ENCODE data around the gene RAB1A. TPM values are rescaled to one million over a fixed set of nuclear protein-coding genes. Genes with fewer than 3 reads are reported as not detected.

The RAB1A gene
- total and polyA plus RNA-seq, 9 donors = 57.5 to 125 (median 104) TPM

- Histone ChIP-seq H3K4me1 (ENCODE audit: insufficient read depth) (peaks cover 5% of the 10 kb centered on the region), H3K36me3 (no peaks in the 10 kb centered on the region), H3K9me3 (no peaks in the 10 kb centered on the region), H3K4me3 (peak overlapping the region; percentile 79), H3K27ac (no peak overlapping the region), H3K27me3 (no peaks in the 10 kb centered on the region)
- TF ChIP-seq POLR2A (IDR thresholded peaks at IDR 0.05) = no peak
- TF ChIP-seq, protein P1, sequence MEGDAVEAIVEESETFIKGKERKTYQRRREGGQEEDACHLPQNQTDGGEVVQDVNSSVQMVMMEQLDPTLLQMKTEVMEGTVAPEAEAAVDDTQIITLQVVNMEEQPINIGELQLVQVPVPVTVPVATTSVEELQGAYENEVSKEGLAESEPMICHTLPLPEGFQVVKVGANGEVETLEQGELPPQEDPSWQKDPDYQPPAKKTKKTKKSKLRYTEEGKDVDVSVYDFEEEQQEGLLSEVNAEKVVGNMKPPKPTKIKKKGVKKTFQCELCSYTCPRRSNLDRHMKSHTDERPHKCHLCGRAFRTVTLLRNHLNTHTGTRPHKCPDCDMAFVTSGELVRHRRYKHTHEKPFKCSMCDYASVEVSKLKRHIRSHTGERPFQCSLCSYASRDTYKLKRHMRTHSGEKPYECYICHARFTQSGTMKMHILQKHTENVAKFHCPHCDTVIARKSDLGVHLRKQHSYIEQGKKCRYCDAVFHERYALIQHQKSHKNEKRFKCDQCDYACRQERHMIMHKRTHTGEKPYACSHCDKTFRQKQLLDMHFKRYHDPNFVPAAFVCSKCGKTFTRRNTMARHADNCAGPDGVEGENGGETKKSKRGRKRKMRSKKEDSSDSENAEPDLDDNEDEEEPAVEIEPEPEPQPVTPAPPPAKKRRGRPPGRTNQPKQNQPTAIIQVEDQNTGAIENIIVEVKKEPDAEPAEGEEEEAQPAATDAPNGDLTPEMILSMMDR (IDR thresholded peaks at IDR 0.05) = no peak
- no peak for TF ChIP-seq EP300 (IDR thresholded peaks at IDR 0.05)
- DNase-seq = no peak
- WGBS, 3 donors = 52 to 59% (median 54%) methylated on average over 6 of the region's 6 CpGs
- intact Hi-C loops (cut with DNase I) = loop anchor here in 1 of 4 donors (2.0 kb wide), 1 partner anchor 73 kb away; the partner anchor contains the start of gene RAB1A
These were observed 72.4 kb downstream of the RAB1A start for GRCh38 chr2:65057391-65058052.

- DNase-seq = no peak
- H3K9me3 ChIP-seq = no peaks in the 10 kb centered on the region
- H3K4me1 ChIP-seq (ENCODE audit: insufficient read depth) = peaks cover 5% of the 10 kb centered on the region
- no peak for TF ChIP-seq POLR2A (IDR thresholded peaks at IDR 0.05)
- TF ChIP-seq, protein P1 (IDR thresholded peaks at IDR 0.05) = no peak
- TF ChIP-seq EP300 (IDR thresholded peaks at IDR 0.05) = no peak
- intact Hi-C loops (cut with DNase I) = loop anchor here in 1 of 4 donors (2.0 kb wide), 1 partner anchor 74 kb away; the partner anchor contains the start of gene RAB1A
- no peaks in the 10 kb centered on the region for H3K36me3 ChIP-seq
- 1 to 5% (median 3%) methylated on average over 5 of the region's 5 CpGs for WGBS, 3 donors
- H3K27me3 ChIP-seq = no peaks in the 10 kb centered on the region
- H3K27ac ChIP-seq = peak overlapping the region; percentile 38 to 88
- peak overlapping the region; percentile 79 for H3K4me3 ChIP-seq
These were observed 72.9 kb downstream of the RAB1A start for GRCh38 chr2:65057054-65057375.

GRCh38 chr2:65056215-65057053, 73.5 kb downstream of the RAB1A start, which contains the start of gene CEP68:
Gene CEP68 (plus strand): TSS chr2:65056416. CDS start chr2:65069445, 13,029 bp downstream.
- H3K4me3 ChIP-seq = peak within 1 kb of the TSS; percentile 79
- H3K27ac ChIP-seq = peak within 1 kb of the TSS; percentile 38 to 88
- H3K4me1 ChIP-seq (ENCODE audit: insufficient read depth) = peaks cover 5% of the 10 kb centered on the region
- intact Hi-C loops (cut with DNase I) = loop anchor here in 1 of 4 donors (2.0 kb wide), 1 partner anchor 74 kb away; the partner anchor contains the start of gene RAB1A
- no peaks in the 10 kb centered on the region for H3K9me3 ChIP-seq
- TF ChIP-seq, protein P1 (IDR thresholded peaks at IDR 0.05) = peak in 1 of 3 donors; percentile 45
- no peak for TF ChIP-seq EP300 (IDR thresholded peaks at IDR 0.05)
- TF ChIP-seq POLR2A (IDR thresholded peaks at IDR 0.05) = peak; percentile 81
- WGBS, 3 donors = 0 to 1% (median 1%) methylated on average over 70 to 99 of the region's 99 CpGs
- H3K27me3 ChIP-seq = no peaks in the 10 kb centered on the region
- no peaks in the 10 kb centered on the region for H3K36me3 ChIP-seq
- peak; percentile 95 to 98 (median 97) for DNase-seq

DNA sequence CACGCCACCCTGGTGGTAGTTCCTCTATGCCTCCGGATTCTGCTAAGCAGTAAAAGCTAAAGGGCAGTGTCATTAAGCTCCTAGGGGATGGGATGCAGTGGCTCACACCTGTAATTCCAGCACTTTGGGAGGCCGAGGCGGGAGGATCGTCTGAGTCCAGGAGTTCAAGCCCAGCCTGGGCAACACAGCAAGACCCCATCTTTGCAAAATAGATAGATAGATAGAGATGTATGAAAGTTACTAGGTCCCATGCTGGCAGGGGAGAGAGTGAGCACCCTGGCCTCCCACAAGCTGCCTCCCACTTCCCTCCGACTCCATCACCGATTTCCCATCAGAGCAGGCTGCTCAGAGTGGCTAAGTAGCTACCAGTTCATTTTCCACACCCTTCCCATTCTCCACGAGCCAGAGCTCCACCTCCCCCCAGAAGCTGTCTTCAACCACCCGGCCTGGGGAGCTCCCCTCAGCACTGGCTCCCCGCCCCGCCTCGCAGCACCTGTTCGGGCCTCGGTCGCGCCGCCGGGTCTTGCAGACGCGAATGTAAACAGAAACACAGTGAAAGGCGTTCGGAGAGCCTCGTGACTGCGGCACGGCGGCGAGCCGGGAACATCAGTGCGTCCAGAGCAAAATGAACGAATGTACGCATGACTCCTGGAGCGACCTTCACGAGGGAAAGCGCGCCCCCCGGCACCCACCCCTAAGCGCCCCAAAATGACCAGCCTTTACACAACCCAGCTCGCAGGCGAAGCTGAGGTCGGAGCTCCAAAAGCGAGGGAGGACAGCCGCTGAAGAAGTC, 74.3 kb downstream of the RAB1A start:
- peak overlapping the region in 1 of 2 donors; percentile 88 for H3K27ac ChIP-seq
- TF ChIP-seq, protein P1 (IDR thresholded peaks at IDR 0.05) = no peak
- TF ChIP-seq EP300 (IDR thresholded peaks at IDR 0.05) (no peak), POLR2A (IDR thresholded peaks at IDR 0.05) (no peak)
- no peaks in the 10 kb centered on the region for H3K27me3 ChIP-seq
- H3K4me3 ChIP-seq = peak overlapping the region; percentile 79
- peaks cover 1% of the 10 kb centered on the region for H3K4me1 ChIP-seq (ENCODE audit: insufficient read depth)
- intact Hi-C loops (cut with DNase I) = loop anchor here in 1 of 4 donors (2.0 kb wide), 1 partner anchor 75 kb away; the partner anchor contains the start of gene RAB1A
- no peak for DNase-seq
- no peaks in the 10 kb centered on the region for H3K36me3 ChIP-seq
- 8 to 9% (median 8%) methylated on average over 42 of the region's 42 CpGs for WGBS, 3 donors
- no peaks in the 10 kb centered on the region for H3K9me3 ChIP-seq
